K562 (cell line): Measurements from ENCODE around the gene FRRS1. TPM values are rescaled to one million over a fixed set of nuclear protein-coding genes. Genes with fewer than 3 reads are reported as not detected.

ENCODE experiments used
- ARID1B ChIP-seq: fragments of 450-650 bp; IDR thresholded peaks from 2 replicates; pipeline ENCODE4 v1.6.1; 2016; ENCODE audit warnings: antibody characterized with exemption, mild to moderate bottlenecking, inconsistent platforms
- ARID3A ChIP-seq: IDR thresholded peaks from 2 replicates; pipeline ENCODE4 v1.6.1; 2012; ENCODE audit warnings: low read depth, low read length, improper control_type of control experiment, borderline replicate concordance
- DMBX1 ChIP-seq: fragments of 250-450 bp; sonication (Bioruptor Pico); IDR thresholded peaks from 2 replicates; pipeline ENCODE4 v1.8.0; 2022; ENCODE audit warnings: inconsistent platforms, mild to moderate bottlenecking, moderate library complexity, borderline replicate concordance
- EP300 ChIP-seq: IDR thresholded peaks from 2 replicates; pipeline ENCODE4 v1.6.1; 2012; ENCODE audit warnings: low read length, improper control_type of control experiment
- HDAC3 ChIP-seq: fragments of 450-650 bp; IDR thresholded peaks from 2 replicates; pipeline ENCODE4 v1.6.1; 2018; ENCODE audit warnings: borderline replicate concordance, mild to moderate bottlenecking, moderate library complexity; ENCODE audit not compliant: partially characterized antibody
- MEIS2 ChIP-seq: fragments of 450-650 bp; IDR thresholded peaks from 2 replicates; pipeline ENCODE4 v1.6.1; 2014; ENCODE audit warnings: mild to moderate bottlenecking; ENCODE audit not compliant: partially characterized antibody
- MLLT1 ChIP-seq, 2 experiments: fragments of 450-650 bp; IDR thresholded peaks; 2 replicates each; pipeline ENCODE4 v1.6.1; 2016
- NCOA6 ChIP-seq: fragments of 450-650 bp; IDR thresholded peaks from 2 replicates; pipeline ENCODE4 v1.6.1; 2017; ENCODE audit warnings: mild to moderate bottlenecking
- POU5F1 ChIP-seq: fragments of 150-350 bp; IDR thresholded peaks from 2 replicates; pipeline ENCODE4 v1.6.1; 2014; ENCODE audit warnings: borderline replicate concordance, low read length, low read depth, mild to moderate bottlenecking; ENCODE audit not compliant: partially characterized antibody
- SMARCA4 ChIP-seq: fragments of 450-650 bp; IDR thresholded peaks from 2 replicates; pipeline ENCODE4 v1.6.1; 2016
- ZBTB40 ChIP-seq, 2 experiments: fragments of 450-650 bp in 1 of 2; sonication (generic) in 1 of 2; formaldehyde crosslinking in 1 of 2; IDR thresholded peaks; 2 replicates each; pipeline versions ENCODE4 v1.7.1 to v1.9.0; 2016 to 2022; ENCODE audit warnings: inconsistent platforms in 1 of 2, mild to moderate bottlenecking in 1 of 2, missing genetic modification reagents in 1 of 2
- ZNF707 ChIP-seq: fragments of 250-450 bp; sonication (Bioruptor Pico); conservative IDR thresholded peaks from 2 replicates; pipeline ENCODE4 v1.8.0; 2022; ENCODE audit warnings: inconsistent platforms, mild to moderate bottlenecking, moderate library complexity
- polyA plus RNA-seq, 8 experiments: library from polyadenylated mRNA; depleted of rRNA in 4 of 8; stranded (reverse) in 5 of 8; unstranded in 3 of 8; fragments of >200 nt; fragmentation: Nextera tagmentation in 2 of 8; fragmentation: Illumina TruSeq in 1 of 8; extraction: Ambion mirVana in 2 of 8; extraction: Trizol in 1 of 8; gene quantifications; 2 replicates each; pipeline versions ENCODE4 v1.2.1 to v1.2.3, GENCODE V29; 2011 to 2014; ENCODE audit warnings: inconsistent platforms in 1 of 8, missing spikeins in 1 of 8
- total RNA-seq, 7 experiments: library from RNA; depleted of rRNA in 6 of 7; stranded (reverse); fragments of >200 nt in 6 of 7; fragmentation: Illumina TruSeq in 2 of 7; extraction: Trizol in 2 of 7; gene quantifications; 2 replicates each; pipeline versions ENCODE4 v1.2.1 to v1.2.3, GENCODE V29; 2011 to 2021; ENCODE audit warnings: low replicate concordance in 1 of 7

FRRS1 gene
- total and polyA plus RNA-seq, 9 of the 15 experiments (the other 6 are each of a cell fraction or from before 2014, with no cell fraction given) = 0.87 to 54.0 (median 23.7) TPM

GRCh38 chr1:99768524-99769245 lies 2.2 kb upstream of the FRRS1 start (continued):
- TF ChIP-seq ZBTB40 (IDR thresholded peaks at IDR 0.05) (peak; percentile 20; the same call in 1 of the 2 replicates), ZBTB40 (CRISPR knock-in tag; IDR thresholded peaks at IDR 0.05) (no peak), ARID1B (peak; percentile 87), DMBX1 (CRISPR knock-in tag) (peak; percentile 64), NCOA6 (no peak), SMARCA4 (peak; percentile 73; the same call in 1 of the 2 replicates), MLLT1 (IDR thresholded peaks at IDR 0.05) (no peak), HDAC3 (peak; percentile 21), ZNF707 (CRISPR knock-in tag) (no peak), EP300 (peak; percentile 75; the same call in 1 of the 2 replicates), POU5F1 (no peak), MEIS2 (peak; percentile 80), ARID3A (peak; percentile 39; the same call in 1 of the 2 replicates)
